AG08396 (cell line): ENCODE measurements around the gene PI4KA.
A peak's percentile ranks its signal among the peaks of the same experiment; 100 is the strongest.

Source experiments
- DNase-seq: peaks from one replicate; pipeline ENCODE4 v3.0.0; 2012; ENCODE audit warnings: low spot score, mixed read lengths

PI4KA gene

DNA sequence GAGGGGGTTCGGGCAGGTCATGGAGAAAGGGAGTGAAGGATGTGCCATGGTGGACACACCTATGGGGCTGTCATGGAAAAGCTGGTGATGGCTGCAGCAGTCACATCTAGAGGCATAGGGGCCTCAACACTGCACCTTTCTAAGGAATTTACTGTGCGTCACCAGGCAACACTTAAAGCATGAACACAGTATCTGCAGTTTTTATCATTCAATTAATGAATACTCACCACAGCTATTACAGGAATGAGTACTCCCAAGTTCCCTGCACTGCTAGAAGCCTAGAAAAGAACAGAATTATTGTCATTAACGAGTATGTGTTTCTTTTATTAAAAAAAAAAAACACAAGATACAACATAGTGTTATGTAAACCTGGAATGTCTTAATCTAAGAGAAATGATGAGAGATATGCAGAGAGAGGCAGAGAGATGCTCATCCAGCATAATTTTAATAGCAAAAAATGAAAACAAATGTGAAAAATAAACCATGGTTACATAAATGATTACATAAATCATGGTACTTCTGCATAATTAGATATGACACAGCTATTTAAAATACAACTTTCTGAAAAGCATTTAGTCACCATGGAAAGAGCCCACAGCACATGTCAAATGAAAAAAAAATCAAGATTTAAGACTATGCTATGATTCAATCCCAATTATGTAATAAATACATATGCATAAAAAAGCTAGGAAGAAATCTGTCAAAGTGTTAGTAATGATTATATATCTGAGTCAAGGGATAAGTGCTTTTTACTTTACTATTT is 65.5 kb downstream of the PI4KA start:
- no peak for DNase-seq

DNA sequence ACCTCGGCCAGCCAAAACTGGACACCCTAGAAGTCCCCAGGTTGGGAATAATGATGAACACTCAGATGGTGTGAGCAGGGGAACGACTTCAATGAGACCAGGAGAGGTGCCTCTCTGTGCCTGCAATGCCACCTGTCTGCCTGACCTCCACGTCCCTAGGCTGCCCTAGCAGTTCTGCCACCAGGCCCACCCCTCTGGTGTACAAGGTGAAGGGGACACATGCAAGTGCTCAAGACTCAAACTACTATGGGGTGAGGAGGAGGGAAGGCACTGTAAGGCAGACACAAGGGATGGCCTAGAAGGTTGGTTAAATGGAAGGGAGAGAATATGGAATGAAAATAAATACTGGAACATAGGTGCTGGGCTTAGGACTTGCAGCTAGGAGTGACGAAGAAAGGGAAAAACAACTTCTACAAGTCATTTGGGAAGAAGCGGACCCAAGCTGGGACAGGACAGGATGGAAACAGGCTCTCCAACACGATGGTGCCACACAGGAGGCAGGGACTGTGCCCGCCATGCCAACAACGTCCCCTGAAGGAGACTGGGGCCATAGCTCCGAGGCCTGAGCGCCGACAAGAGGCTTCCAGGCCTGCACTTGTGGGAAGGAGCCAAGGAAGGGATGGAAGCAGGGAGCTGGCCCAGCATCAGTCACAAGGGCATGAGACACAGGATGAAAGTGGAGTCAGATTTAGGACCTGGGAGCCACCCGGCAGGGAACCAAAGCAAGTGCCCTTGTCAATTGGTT is 66.2 kb downstream of the PI4KA start:
- DNase-seq: no peak

DNA sequence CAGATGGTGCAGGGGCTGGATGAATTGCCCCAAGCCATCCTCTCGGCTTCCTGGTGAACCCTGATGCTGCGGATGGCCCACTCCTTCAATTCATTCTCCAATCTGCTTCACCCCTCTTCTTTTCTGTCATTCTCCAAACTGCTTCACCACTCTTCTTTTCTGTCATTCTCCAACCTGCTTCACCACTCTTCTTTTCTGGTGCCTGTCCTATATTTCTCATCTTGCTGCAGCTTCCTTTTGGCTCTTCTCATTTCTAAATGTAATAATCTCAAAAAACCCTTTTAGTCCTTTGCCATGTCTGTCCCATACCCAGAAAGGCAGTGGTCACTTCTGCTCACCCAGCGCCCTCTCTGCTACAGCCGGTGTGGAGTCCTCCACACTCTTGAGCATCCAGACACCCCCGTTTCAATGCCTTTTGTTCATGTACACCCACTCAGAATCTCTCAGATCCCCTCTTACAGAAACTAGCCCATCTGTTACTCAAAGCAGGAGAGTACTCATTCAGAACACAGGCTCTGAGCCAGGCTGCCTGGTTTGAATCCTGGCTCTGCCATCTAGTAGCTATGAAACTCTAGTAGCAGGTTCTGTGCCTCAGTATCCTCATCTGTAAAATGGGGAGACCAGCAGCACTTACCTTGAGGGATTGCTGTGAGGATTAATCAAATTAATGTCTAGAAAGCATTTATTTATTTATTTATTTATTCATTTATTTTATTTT is 69.8 kb downstream of the PI4KA start:
- DNase-seq: no peak

GRCh38 chr22:20787746-20788626 is 70.6 kb downstream of the PI4KA start:
- DNase-seq: no peak

DNA sequence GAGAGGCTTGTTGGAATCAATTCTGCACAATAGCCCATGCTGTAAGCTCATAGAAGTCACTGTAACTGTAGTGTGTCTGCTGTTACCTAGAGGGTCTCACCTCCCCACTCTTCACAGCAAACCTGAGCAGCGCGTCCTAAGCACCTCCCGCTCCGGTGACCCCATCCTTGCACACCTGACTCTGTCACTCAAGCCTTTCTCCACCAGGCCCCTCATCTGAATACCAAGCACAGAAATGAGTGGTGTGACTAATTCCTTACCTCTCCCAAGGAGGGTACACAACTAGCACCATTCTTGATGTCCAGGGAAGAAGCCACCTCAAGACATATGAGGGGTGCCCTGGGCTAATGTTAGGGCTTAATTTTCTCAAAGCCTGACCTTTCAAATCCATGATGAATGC is 71.4 kb downstream of the PI4KA start:
- DNase-seq: no peak

- no peak for DNase-seq
Measured at GRCh38 chr22:20786536-20786979, 72.1 kb downstream of the PI4KA start.

GRCh38 chr22:20786048-20786447 is 72.6 kb downstream of the PI4KA start:
- DNase-seq: no peak

GRCh38 chr22:20785415-20785814 is 73.2 kb downstream of the PI4KA start:
- DNase-seq: no peak

DNA sequence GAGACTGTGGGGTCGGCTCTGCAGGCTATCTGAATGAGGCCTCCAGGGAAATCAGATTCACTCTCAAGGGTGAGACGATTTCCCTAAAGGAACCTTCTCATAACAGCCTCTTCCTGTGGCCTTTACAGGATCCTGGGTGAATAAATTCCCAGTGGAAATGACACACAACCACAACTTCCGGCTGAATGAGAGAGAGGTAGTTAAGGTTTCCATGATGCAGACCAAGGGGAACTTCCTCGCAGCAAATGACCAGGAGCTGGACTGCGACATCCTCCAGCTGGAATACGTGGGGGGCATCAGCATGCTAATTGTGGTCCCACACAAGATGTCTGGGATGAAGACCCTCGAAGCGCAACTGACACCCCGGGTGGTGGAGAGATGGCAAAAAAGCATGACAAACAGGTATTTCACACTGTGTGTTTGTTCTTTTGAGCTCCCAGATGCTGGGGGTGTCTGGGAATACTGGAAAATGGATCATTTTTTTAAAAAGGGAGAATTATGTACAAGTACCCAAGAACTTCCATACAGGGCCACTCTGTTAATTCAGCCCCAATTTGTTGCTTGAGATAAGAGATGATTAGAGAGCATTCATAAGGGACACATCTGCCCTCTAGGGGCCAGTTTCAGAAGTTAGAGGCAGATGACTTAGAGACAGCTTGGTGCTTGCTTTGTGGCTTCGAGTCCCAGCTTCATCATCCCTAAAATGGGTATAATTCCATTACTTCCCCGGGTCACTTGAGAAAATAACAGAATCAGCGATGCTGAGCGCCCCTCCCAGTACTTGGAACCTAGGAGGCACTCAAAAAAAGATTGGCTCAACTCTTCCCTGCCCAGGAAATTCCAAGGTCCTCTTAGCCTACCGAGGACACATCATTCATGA is 74.5 kb downstream of the PI4KA start:
- peak; percentile 64 for DNase-seq

DNA sequence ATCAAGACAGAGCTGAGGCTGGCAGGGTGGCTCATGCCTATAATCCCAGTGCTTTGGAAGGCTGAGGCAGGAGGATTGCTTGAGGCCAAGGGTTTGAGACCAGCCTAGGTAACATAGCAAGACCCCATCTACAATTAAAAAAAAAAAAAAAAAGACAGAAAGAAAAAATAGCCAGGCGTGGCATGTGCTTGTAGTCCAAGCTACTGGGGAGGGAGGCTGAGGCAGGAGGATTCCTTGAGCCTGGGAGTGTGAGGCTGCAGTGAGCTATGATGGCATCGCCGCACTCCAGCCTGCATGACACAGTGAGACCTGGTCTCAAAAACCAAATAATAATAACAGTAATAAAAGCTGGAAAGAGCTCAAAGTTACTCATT is 75.3 kb downstream of the PI4KA start:
- no peak for DNase-seq

DNA sequence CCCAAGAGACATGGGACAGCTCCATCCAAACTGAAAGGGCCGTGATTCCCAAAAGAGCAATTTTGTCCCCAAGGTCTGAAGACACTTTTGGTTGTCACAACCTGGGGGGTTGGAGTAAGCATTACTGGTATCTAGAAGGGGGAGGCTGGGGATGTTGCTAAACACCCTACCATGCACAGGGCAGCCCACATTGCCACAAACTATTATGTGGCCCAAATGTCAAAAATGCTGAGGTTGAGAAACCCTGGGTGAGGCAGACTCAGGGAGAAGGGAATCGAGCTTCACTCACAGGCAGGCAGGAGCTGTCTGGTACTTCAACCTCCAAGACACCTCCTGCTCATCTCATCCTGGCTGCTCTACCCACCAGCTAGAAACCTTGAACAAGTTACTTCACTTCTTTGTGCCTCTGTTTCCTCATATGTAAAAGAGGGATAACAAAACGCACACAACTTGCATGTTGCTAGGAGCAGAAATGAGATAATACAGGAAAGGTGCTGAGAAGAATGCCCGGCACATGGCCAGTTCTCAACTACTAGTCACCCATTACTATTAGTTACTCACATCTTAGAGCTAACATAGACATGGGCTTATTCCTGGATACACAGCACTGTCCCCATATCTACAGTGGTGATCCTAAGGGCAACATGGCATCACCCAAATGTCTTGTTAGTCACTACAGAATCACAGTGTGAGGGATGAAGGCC is 75.9 kb downstream of the PI4KA start:
- no peak for DNase-seq

GRCh38 chr22:20782083-20782482 is 76.5 kb downstream of the PI4KA start:
- DNase-seq: no peak

DNA sequence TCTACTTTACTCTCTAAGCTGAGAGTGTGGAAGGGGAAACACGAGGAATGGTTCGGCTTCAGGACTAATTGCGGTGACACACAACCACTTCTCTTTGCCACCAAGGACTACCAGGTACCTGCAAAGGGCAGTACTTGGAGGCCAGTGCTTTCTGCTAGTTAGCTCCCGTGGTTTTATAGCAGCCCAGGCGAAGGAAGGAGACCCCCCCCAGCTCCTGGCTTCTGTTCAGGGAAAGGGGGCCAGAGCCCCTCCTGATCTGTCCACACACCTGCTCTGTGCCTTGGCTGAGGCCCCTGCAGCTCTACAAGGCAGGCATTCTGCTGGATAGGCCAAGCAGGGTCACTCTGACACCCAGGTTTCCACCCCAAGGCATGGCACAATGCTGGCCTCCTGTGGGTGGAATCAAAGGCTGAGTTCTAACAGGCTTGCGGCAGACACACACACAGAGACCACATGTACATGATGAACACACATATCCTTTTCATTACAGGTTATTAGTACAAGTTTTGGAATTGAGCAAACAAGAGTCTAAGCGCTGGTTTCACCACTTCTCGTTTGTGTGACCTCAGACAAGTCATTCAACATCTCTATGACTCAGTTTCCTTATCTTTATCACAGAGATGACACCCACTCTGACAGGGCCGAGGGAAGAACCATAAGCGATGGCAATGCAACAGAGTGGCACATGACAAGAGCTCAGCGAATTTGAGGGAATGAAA is 77.2 kb downstream of the PI4KA start:
- no peak for DNase-seq

DNA sequence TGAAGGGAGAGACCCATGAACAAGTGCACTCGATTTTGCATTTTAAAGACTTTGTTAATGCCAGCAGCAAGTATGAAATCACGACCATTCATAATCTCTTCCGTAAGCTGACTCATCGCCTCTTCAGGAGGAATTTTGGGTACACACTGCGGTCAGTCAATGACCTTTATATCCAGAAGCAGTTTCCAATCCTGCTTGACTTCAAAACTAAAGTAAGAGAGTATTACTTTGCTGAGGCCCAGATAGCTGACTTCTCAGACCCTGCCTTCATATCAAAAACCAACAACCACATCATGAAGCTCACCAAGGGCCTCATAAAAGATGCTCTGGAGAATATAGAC is 78.8 kb downstream of the PI4KA start:
- no peak for DNase-seq

DNA sequence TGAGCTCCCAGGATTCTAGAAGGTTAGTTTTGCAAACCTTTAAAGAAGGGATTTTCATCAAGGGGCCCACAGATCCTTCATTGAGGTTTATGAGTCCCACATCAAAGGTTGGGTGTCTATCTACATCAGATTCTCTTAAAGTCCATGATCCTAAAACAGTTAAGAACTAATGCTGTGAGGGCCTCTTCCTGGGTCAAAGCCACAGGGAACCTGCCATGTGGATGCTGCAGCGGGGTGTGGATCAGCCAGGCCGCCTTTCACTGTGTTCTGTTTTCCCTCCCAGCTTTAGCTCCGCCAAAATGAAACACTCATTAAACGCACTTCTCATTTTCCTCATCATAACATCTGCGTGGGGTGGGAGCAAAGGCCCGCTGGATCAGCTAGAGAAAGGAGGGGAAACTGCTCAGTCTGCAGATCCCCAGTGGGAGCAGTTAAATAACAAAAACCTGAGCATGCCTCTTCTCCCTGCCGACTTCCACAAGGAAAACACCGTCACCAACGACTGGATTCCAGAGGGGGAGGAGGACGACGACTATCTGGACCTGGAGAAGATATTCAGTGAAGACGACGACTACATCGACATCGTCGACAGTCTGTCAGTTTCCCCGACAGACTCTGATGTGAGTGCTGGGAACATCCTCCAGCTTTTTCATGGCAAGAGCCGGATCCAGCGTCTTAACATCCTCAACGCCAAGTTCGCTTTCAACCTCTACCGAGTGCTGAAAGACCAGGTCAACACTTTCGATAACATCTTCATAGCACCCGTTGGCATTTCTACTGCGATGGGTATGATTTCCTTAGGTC is 79.4 kb downstream of the PI4KA start:
- DNase-seq: no peak

DNA sequence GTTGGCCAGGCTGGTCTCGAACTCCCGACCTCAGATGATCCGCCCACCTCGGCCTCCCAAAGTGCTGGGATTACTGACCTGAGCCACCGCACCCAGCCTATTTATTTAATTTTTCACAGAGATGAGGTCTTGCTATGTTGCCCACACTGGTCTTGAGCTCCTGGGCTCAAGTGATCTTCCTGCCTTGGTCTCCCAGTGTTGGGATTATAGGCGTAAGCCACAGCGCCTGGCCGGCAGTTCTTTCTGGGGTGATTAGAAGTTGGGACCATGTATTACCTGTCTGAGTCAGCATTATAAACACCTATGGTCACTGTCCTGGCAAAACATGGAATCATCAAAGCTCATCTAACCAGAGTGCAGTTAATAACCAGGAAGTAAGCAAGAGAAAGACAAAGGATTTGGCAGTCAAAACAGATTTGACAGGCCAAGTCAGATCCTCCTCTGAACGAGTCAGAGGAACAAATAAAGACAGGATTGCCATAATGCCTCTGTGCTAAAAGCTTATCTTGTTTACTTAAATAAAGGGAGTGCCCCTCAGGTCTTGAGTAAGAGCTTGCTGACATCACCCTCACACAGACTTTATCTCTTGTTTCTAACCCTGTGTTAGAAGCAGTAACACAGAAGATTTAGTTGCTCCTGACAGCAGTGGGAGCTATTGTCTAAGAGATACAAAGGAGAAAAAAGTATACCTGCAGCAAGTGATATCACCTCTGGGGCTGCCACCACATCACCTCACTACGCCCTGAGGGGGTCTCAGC is 81.0 kb downstream of the PI4KA start:
- DNase-seq: peak; percentile 56

GRCh38 chr22:20776624-20777405 is 81.8 kb downstream of the PI4KA start:
- no peak for DNase-seq
